ENCODE data around the gene GPX1.

- TF ChIP-seq EP300 (IDR thresholded peaks at IDR 0.05) (no peak), CTCF (IDR thresholded peaks at IDR 0.05) (no peak)
Observed at GRCh38 chr3:49371946-49372345, 13.8 kb upstream of the GPX1 start.
